ENCODE measurements around the gene SPATA7. TPM values are rescaled to one million over a fixed set of nuclear protein-coding genes. Genes with fewer than 3 reads are reported as not detected.

The SPATA7 gene
- total RNA-seq, 1 experiment from 2014 or later, result 5.3 TPM

DNA sequence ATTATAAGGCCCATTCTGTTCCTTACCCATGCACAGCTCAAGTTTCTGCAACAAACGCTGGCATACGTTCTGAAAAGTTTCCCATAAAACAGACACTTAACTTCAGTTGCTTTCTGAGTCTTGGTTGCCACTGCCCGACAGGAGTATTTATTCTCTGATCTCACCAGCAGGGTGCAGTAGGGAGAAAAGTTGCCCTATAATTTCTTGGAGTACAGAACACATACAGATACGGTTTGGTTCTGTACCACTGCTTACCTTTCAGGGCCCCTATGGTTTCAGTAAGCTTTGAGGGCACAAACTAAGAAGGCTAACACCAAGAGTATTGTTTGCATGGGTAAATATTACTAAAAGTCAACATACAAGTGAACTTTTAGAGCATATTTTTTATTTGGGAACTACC lies 77.9 kb downstream of the SPATA7 start:
- no peaks in the 10 kb centered on the region for H3K4me1 ChIP-seq (ENCODE audit: insufficient read depth, low read length)
- peaks cover 39 to 62% (median 60%) of the 10 kb centered on the region in 3 experiments for H3K36me3 Mint-ChIP-seq (ENCODE audit: insufficient read depth in 1 of 3, low read depth in 3 of 3)
- H3K23ac ChIP-seq (ENCODE audit: insufficient read length, low read depth, low read length), result no peak overlapping the region
- no peaks in the 10 kb centered on the region for H3K4me1 Mint-ChIP-seq
- no CpG with 5 or more reads among the region's 4 CpGs for WGBS (ENCODE audit: extremely low coverage, insufficient read length, low lambda C conversion rate)
- H3K27ac ChIP-seq (ENCODE audit: insufficient read length, low read depth, low read length), result no peak overlapping the region
- H3K4ac ChIP-seq (ENCODE audit: low read depth, low read length), result no peak overlapping the region
- no peak overlapping the region for H2AFZ ChIP-seq (ENCODE audit: low read length)
- no peak overlapping the region for H3T11ph ChIP-seq (ENCODE audit: low read length)
- TF ChIP-seq, protein P1, sequence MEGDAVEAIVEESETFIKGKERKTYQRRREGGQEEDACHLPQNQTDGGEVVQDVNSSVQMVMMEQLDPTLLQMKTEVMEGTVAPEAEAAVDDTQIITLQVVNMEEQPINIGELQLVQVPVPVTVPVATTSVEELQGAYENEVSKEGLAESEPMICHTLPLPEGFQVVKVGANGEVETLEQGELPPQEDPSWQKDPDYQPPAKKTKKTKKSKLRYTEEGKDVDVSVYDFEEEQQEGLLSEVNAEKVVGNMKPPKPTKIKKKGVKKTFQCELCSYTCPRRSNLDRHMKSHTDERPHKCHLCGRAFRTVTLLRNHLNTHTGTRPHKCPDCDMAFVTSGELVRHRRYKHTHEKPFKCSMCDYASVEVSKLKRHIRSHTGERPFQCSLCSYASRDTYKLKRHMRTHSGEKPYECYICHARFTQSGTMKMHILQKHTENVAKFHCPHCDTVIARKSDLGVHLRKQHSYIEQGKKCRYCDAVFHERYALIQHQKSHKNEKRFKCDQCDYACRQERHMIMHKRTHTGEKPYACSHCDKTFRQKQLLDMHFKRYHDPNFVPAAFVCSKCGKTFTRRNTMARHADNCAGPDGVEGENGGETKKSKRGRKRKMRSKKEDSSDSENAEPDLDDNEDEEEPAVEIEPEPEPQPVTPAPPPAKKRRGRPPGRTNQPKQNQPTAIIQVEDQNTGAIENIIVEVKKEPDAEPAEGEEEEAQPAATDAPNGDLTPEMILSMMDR (conservative IDR thresholded peaks at IDR 0.05), result peak; percentile 64
- H4K91ac ChIP-seq (ENCODE audit: insufficient read length, low read depth, low read length), result no peak overlapping the region
- no peak overlapping the region for H2BK120ac ChIP-seq (ENCODE audit: low read depth, low read length, poor library complexity, severe bottlenecking)
- H3K4me2 ChIP-seq (ENCODE audit: insufficient read depth, insufficient read length, low read length), result no peak overlapping the region
- H4K8ac ChIP-seq (replicated peaks; ENCODE audit: insufficient read length, low read depth, low read length), result no peak overlapping the region
- no peak overlapping the region for H3K56ac ChIP-seq (ENCODE audit: insufficient read length, low read depth, low read length)
- no peaks in the 10 kb centered on the region for H3K27me3 ChIP-seq (ENCODE audit: insufficient read depth, low read length)
- no peak overlapping the region for H2BK20ac ChIP-seq (ENCODE audit: low read depth, low read length, poor library complexity, severe bottlenecking)
- peaks cover 6% of the 10 kb centered on the region for H3K9me3 ChIP-seq (ENCODE audit: control insufficient read depth, low read depth, low read length)
- H2BK5ac ChIP-seq (ENCODE audit: insufficient read length, low read length), result no peak overlapping the region
- no peak overlapping the region for H3K9ac ChIP-seq (ENCODE audit: extremely low read depth, insufficient read length, low read length)
- no peaks in the 10 kb centered on the region for H4K20me1 ChIP-seq (ENCODE audit: control insufficient read depth, insufficient read depth, insufficient read length)
- no peak overlapping the region for H2BK12ac ChIP-seq (ENCODE audit: insufficient read length, low read depth, low read length)
- no peaks in the 10 kb centered on the region for H3K23me2 ChIP-seq (ENCODE audit: insufficient read length, low read depth, low read length, poor library complexity, severe bottlenecking)
- H3K27ac Mint-ChIP-seq, result no peak overlapping the region
- no peak overlapping the region for H3K18ac ChIP-seq (ENCODE audit: insufficient read length, low read depth, low read length)
- H3K9me3 Mint-ChIP-seq, result peaks cover 41 to 42% of the 10 kb centered on the region in 2 experiments
- no peak overlapping the region for H3K14ac ChIP-seq (ENCODE audit: insufficient read depth, low read length)
- no peaks in the 10 kb centered on the region for H3K79me1 ChIP-seq (ENCODE audit: insufficient read depth, low read depth, low read length, poor library complexity, severe bottlenecking)
- H3K4me3 Mint-ChIP-seq, result no peak overlapping the region
- no peak for DNase-seq
- no peak overlapping the region for H4K5ac ChIP-seq (ENCODE audit: insufficient read length, low read depth, low read length)
- no peak overlapping the region for H2AK5ac ChIP-seq (ENCODE audit: insufficient read length, low read length)
- H3K79me2 ChIP-seq (ENCODE audit: insufficient read depth, low read length), result no peaks in the 10 kb centered on the region
- no peak overlapping the region for H2BK15ac ChIP-seq (ENCODE audit: low read depth, low read length)
- no peaks in the 10 kb centered on the region; the same call in 1 of the 2 replicates for H3K27me3 Mint-ChIP-seq (ENCODE audit: low read depth)

All from H9 (cell line).